H1 (cell line): ENCODE data around the gene MAML3.

Source experiments
- CTCF ChIP-seq, 3 experiments: IDR thresholded peaks; 1 replicate in 2 of 3; 2 replicates in 1 of 3; pipeline versions ENCODE4 v1.5.1 to v1.6.1; 2011; ENCODE audit warnings: low read length in 3 of 3, mild to moderate bottlenecking in 3 of 3, inconsistent platforms in 2 of 3, low read depth in 1 of 3, moderate library complexity in 1 of 3; ENCODE audit not compliant: insufficient read depth in 1 of 3; ENCODE audit errors: control extremely low read depth in 1 of 3
- EP300 ChIP-seq, 2 experiments: IDR thresholded peaks; 1 replicate in 1 of 2; 2 replicates in 1 of 2; pipeline ENCODE4 v1.6.1; 2011 to 2012; ENCODE audit warnings: low read depth in 2 of 2, low read length in 2 of 2, mild to moderate bottlenecking in 2 of 2, borderline replicate concordance in 1 of 2, inconsistent platforms in 1 of 2, moderate library complexity in 1 of 2
- GABPA ChIP-seq: IDR thresholded peaks from 2 replicates; pipeline ENCODE4 v1.6.1; 2011; ENCODE audit warnings: mild to moderate bottlenecking, low read length, moderate library complexity, borderline replicate concordance; ENCODE audit not compliant: insufficient read depth
- HDAC6 ChIP-seq: IDR thresholded peaks from one replicate; pipeline ENCODE4 v1.7.1; 2012; ENCODE audit warnings: low read depth, mild to moderate bottlenecking, inconsistent platforms, low read length, moderate library complexity
- JUN ChIP-seq: IDR thresholded peaks from 2 replicates; pipeline ENCODE4 v1.6.1; 2011; ENCODE audit warnings: low read depth, mild to moderate bottlenecking, improper control_type of control experiment, low read length
- KDM1A ChIP-seq: fragments of 200-600, 300-600 bp; sonication (generic); IDR thresholded peaks from 2 replicates; pipeline ENCODE4 v1.7.1; 2016; ENCODE audit warnings: mild to moderate bottlenecking, low read length, borderline replicate concordance
- POLR2A ChIP-seq, 2 experiments: IDR thresholded peaks; 1 replicate in 1 of 2; 2 replicates in 1 of 2; pipeline ENCODE4 v1.6.1; 2011; ENCODE audit warnings: low read depth in 2 of 2, low read length in 2 of 2, mild to moderate bottlenecking in 2 of 2; ENCODE audit errors: control extremely low read depth in 1 of 2
- POLR2AphosphoS5 ChIP-seq: IDR thresholded peaks from 2 replicates; pipeline ENCODE4 v1.6.1; 2011; ENCODE audit warnings: low read depth, low read length
- RFX5 ChIP-seq: IDR thresholded peaks from 2 replicates; pipeline ENCODE4 v1.6.1; 2011; ENCODE audit warnings: low read depth, low read length, improper control_type of control experiment, borderline replicate concordance
- SRF ChIP-seq: IDR thresholded peaks from 2 replicates; pipeline ENCODE4 v1.6.1; 2011; ENCODE audit warnings: mild to moderate bottlenecking, low read depth, low read length, moderate library complexity
- TF ChIP-seq, protein P1 (sequence below): IDR thresholded peaks from 2 replicates; pipeline ENCODE4 v1.6.1; 2012; ENCODE audit warnings: low read length, inconsistent platforms

DNA sequence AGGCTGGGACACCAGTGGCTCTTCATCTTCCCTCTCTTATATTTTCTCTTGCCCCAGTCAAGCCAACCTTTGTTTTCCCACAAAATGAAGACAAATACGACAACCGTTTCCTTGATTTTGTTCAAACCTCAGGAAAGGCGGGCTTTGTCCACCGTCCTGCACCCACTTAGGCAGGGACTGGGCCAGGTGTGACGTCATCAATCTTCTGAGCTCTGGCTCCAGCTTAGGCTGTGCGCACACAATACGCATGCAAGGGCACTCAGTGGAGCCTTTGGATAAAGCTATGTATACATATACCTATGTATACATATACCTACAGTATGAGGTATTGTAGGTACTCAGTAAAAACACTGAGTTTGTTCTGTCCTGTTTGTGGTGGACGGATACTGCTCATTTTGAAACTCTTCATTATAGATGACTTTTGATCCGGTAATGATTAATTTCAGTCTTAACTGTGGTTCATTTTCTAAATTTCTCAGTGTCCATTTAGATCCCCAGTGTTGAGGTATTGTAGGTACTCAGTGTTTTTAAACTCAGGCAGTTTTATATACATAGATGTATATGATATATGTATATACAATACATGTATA, 293.5 kb downstream of the MAML3 start:
- TF ChIP-seq, protein P1, sequence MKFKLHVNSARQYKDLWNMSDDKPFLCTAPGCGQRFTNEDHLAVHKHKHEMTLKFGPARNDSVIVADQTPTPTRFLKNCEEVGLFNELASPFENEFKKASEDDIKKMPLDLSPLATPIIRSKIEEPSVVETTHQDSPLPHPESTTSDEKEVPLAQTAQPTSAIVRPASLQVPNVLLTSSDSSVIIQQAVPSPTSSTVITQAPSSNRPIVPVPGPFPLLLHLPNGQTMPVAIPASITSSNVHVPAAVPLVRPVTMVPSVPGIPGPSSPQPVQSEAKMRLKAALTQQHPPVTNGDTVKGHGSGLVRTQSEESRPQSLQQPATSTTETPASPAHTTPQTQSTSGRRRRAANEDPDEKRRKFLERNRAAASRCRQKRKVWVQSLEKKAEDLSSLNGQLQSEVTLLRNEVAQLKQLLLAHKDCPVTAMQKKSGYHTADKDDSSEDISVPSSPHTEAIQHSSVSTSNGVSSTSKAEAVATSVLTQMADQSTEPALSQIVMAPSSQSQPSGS = no peak
- TF ChIP-seq KDM1A = no peak
- no peak for TF ChIP-seq JUN
- no peak for TF ChIP-seq POLR2A (IDR thresholded peaks at IDR 0.05; ENCODE audit: control extremely low read depth in 1 of 2, low read depth in 2 of 2, low read length in 2 of 2)
- TF ChIP-seq CTCF (IDR thresholded peaks at IDR 0.05; ENCODE audit: control extremely low read depth in 1 of 3, insufficient read depth in 1 of 3, low read depth in 1 of 3, low read length in 3 of 3) = no peak
- TF ChIP-seq GABPA = no peak
- TF ChIP-seq HDAC6 = no peak
- no peak for TF ChIP-seq POLR2AphosphoS5
- no peak for TF ChIP-seq SRF
- no peak for TF ChIP-seq EP300 (IDR thresholded peaks at IDR 0.05; ENCODE audit: borderline replicate concordance in 1 of 2, low read depth in 2 of 2, low read length in 2 of 2)
- no peak for TF ChIP-seq RFX5
